ENCODE data around the gene PGRMC1.
"Not testable (repeated sequence)": the region's sequence is repeated elsewhere in the genome, so short reads cannot be mapped to it uniquely, and the experiment has no call there.

DNA sequence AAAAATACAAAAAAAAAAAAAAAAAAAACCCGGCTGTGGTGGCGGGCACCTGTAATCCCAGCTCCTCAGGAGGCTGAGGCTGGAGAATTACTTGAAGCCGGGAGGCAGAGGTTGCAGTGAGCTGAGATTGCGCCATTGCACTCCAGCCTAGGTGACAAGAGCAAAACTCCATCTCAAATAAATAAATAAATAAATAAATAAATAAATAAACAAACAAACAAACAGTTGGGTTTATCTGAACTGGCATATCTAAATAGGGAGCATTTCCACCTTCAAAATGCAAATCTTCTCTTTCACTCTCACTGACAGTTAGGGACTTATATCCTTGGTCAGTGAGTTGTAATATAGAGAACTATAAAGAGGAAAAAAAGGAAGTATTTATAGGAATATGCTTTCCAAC is 46.3 kb downstream of the PGRMC1 start:
- TF ChIP-seq POLR2A (IDR thresholded peaks at IDR 0.05; ENCODE audit: extremely low read depth, insufficient read length); CTCF (IDR thresholded peaks at IDR 0.05; ENCODE audit: low read depth, low read length); MYC (IDR thresholded peaks at IDR 0.05; ENCODE audit: low read depth, low read length): not testable (repeated sequence)

All from NB4 (cell line).